ENCODE measurements around the gene LCMT1. TPM values are rescaled to one million over a fixed set of nuclear protein-coding genes. Genes with fewer than 3 reads are reported as not detected.
A peak's percentile ranks its signal among the peaks of the same experiment; 100 is the strongest.

Gene LCMT1
- polyA plus RNA-seq, 1 donor from 2014 or later, result 45.5 TPM

GRCh38 chr16:25107466-25107792, 4.1 kb upstream of the LCMT1 start:
- Histone ChIP-seq H3K9me2 (ENCODE audit: insufficient read depth, low read length) (no peaks in the 10 kb centered on the region), H3K79me2 (replicated peaks; ENCODE audit: insufficient read depth, low read length) (peaks cover 7% of the 10 kb centered on the region), H3F3A (ENCODE audit: insufficient read depth, low read length, poor library complexity, severe bottlenecking) (no peaks in the 10 kb centered on the region), H3K4me3 (ENCODE audit: low read length) (peak overlapping the region; percentile 77), H3K4me2 (ENCODE audit: low read length) (peak overlapping the region; percentile 57), H2AFZ (ENCODE audit: low read depth, low read length) (peak overlapping the region; percentile 71), H4K20me1 (ENCODE audit: insufficient read depth) (no peaks in the 10 kb centered on the region), H3K9ac (ENCODE audit: low read length) (peak overlapping the region; percentile 72), H3K9me3 (ENCODE audit: low read length) (no peaks in the 10 kb centered on the region), H3K36me3 (ENCODE audit: insufficient read depth, low read length) (no peaks in the 10 kb centered on the region), H3K27me3 (ENCODE audit: insufficient read depth, low read depth, low read length) (no peaks in the 10 kb centered on the region), H3K27ac (ENCODE audit: low read length) (peak overlapping the region; percentile 39)
- TF ChIP-seq CTCF (IDR thresholded peaks at IDR 0.05; ENCODE audit: poor library complexity, severe bottlenecking) (no peak), EZH2 (IDR thresholded peaks at IDR 0.05; ENCODE audit: borderline replicate concordance, insufficient read depth, low read length, poor library complexity, severe bottlenecking) (no peak), SMC3 (conservative IDR thresholded peaks at IDR 0.05; ENCODE audit: poor library complexity) (no peak), RAD21 (conservative IDR thresholded peaks at IDR 0.05) (no peak), POLR2AphosphoS5 (IDR thresholded peaks at IDR 0.05) (no peak), MXI1 (conservative IDR thresholded peaks at IDR 0.05; ENCODE audit: poor library complexity, severe bottlenecking) (no peak)

GRCh38 chr16:25108054-25108453, 3.5 kb upstream of the LCMT1 start:
- no peak overlapping the region for H3K4me2 ChIP-seq (ENCODE audit: low read length)
- H3K27me3 ChIP-seq (ENCODE audit: insufficient read depth, low read depth, low read length), result no peaks in the 10 kb centered on the region
- H3K27ac ChIP-seq (ENCODE audit: low read length), result no peak overlapping the region
- H3K79me2 ChIP-seq (replicated peaks; ENCODE audit: insufficient read depth, low read length), result peaks cover 13% of the 10 kb centered on the region
- no peaks in the 10 kb centered on the region for H3F3A ChIP-seq (ENCODE audit: insufficient read depth, low read length, poor library complexity, severe bottlenecking)
- no peaks in the 10 kb centered on the region for H4K20me1 ChIP-seq (ENCODE audit: insufficient read depth)
- H3K9me3 ChIP-seq (ENCODE audit: low read length), result no peaks in the 10 kb centered on the region
- H3K9ac ChIP-seq (ENCODE audit: low read length), result no peak overlapping the region
- no peak overlapping the region for H2AFZ ChIP-seq (ENCODE audit: low read depth, low read length)
- H3K4me3 ChIP-seq (ENCODE audit: low read length), result no peak overlapping the region
- no peaks in the 10 kb centered on the region for H3K36me3 ChIP-seq (ENCODE audit: insufficient read depth, low read length)
- no peaks in the 10 kb centered on the region for H3K9me2 ChIP-seq (ENCODE audit: insufficient read depth, low read length)
- TF ChIP-seq EZH2 (IDR thresholded peaks at IDR 0.05; ENCODE audit: borderline replicate concordance, insufficient read depth, low read length, poor library complexity, severe bottlenecking) (no peak), CTCF (IDR thresholded peaks at IDR 0.05; ENCODE audit: poor library complexity, severe bottlenecking) (peak; percentile 25)

- H3K36me3 ChIP-seq (ENCODE audit: insufficient read depth, low read length), result no peaks in the 10 kb centered on the region
- TF ChIP-seq TAF1 (IDR thresholded peaks at IDR 0.05; ENCODE audit: low read depth) (no peak), REST (IDR thresholded peaks at IDR 0.05; ENCODE audit: borderline replicate concordance) (no peak), CTCF (IDR thresholded peaks at IDR 0.05; ENCODE audit: poor library complexity, severe bottlenecking) (no peak), EP300 (conservative IDR thresholded peaks at IDR 0.05; ENCODE audit: poor library complexity, severe bottlenecking) (no peak), SMC3 (conservative IDR thresholded peaks at IDR 0.05; ENCODE audit: poor library complexity) (no peak), RAD21 (conservative IDR thresholded peaks at IDR 0.05) (no peak), POLR2AphosphoS5 (IDR thresholded peaks at IDR 0.05) (no peak), MXI1 (conservative IDR thresholded peaks at IDR 0.05; ENCODE audit: poor library complexity, severe bottlenecking) (no peak), EZH2 (IDR thresholded peaks at IDR 0.05; ENCODE audit: borderline replicate concordance, insufficient read depth, low read length, poor library complexity, severe bottlenecking) (no peak)
- H4K20me1 ChIP-seq (ENCODE audit: insufficient read depth), result no peaks in the 10 kb centered on the region
- H3F3A ChIP-seq (ENCODE audit: insufficient read depth, low read length, poor library complexity, severe bottlenecking), result no peaks in the 10 kb centered on the region
- H3K27me3 ChIP-seq (ENCODE audit: insufficient read depth, low read depth, low read length), result no peaks in the 10 kb centered on the region
- H3K9ac ChIP-seq (ENCODE audit: low read length), result no peak overlapping the region
- no peak overlapping the region for H2AFZ ChIP-seq (ENCODE audit: low read depth, low read length)
- H3K79me2 ChIP-seq (replicated peaks; ENCODE audit: insufficient read depth, low read length), result peaks cover 29% of the 10 kb centered on the region
- H3K4me3 ChIP-seq (ENCODE audit: low read length), result no peak overlapping the region
- no peaks in the 10 kb centered on the region for H3K9me3 ChIP-seq (ENCODE audit: low read length)
- H3K9me2 ChIP-seq (ENCODE audit: insufficient read depth, low read length), result no peaks in the 10 kb centered on the region
- H3K27ac ChIP-seq (ENCODE audit: low read length), result no peak overlapping the region
- no peak overlapping the region for H3K4me2 ChIP-seq (ENCODE audit: low read length)
Measured at GRCh38 chr16:25109643-25110042, 1.9 kb upstream of the LCMT1 start.

Data from neural cell (in vitro differentiated cells).